H1 (cell line): ENCODE data around the gene PRR5L. TPM values are rescaled to one million over a fixed set of nuclear protein-coding genes. Genes with fewer than 3 reads are reported as not detected.

Experiments
- CTCF ChIA-PET: fragments of 300-600 bp; sonication (Branson Sonifier 250); formaldehyde crosslinking; loops from one replicate; lab custom pipeline; 2021; ENCODE audit not compliant: partially characterized antibody; lab: Charles Lee
- POLR2A ChIA-PET: fragments of 300-600 bp; sonication (Branson Sonifier 250); formaldehyde crosslinking; loops from one replicate; lab custom pipeline; 2021; ENCODE audit warnings: inconsistent platforms; ENCODE audit not compliant: partially characterized antibody; lab: Charles Lee
- DNase-seq, 2 experiments: peaks; one replicate each; pipeline versions ENCODE4 v3.0.0 to v3.0.0-alpha.2; 2010 to 2022; ENCODE audit warnings: low spot score in 2 of 2, low read depth in 1 of 2, mixed read lengths in 1 of 2
- FAIRE-seq: peaks from 2 replicates; lab custom pipeline; 2011; peaks lifted over from hg19 to GRCh38; lab: Jason Lieb, UNC
- H2AFZ ChIP-seq: 2 replicates; pipeline ENCODE4 v1.8.1; 2012; ENCODE audit warnings: low read length, inconsistent platforms
- H2AK5ac ChIP-seq: 2 replicates; pipeline ENCODE4 v1.6.1; 2013; ENCODE audit warnings: low read depth, low read length
- H2BK120ac ChIP-seq: replicated peaks from 2 replicates; pipeline ENCODE3; 2013; ENCODE audit warnings: low read depth, low read length, inconsistent platforms
- H2BK12ac ChIP-seq: 2 replicates; pipeline ENCODE4 v1.6.1; 2013; ENCODE audit warnings: low read depth, low read length
- H2BK15ac ChIP-seq: 2 replicates; pipeline ENCODE4 v1.6.1; 2013; ENCODE audit warnings: low read length
- H2BK20ac ChIP-seq: 2 replicates; pipeline ENCODE4 v1.6.1; 2013; ENCODE audit warnings: low read length
- H2BK5ac ChIP-seq: 2 replicates; pipeline ENCODE4 v1.6.1; 2013; ENCODE audit warnings: low read depth, low read length
- H3K14ac ChIP-seq: 2 replicates; pipeline ENCODE4 v1.6.1; 2013; ENCODE audit warnings: inconsistent platforms; ENCODE audit not compliant: insufficient read length
- H3K18ac ChIP-seq: 2 replicates; pipeline ENCODE4 v1.6.1; 2013; ENCODE audit warnings: low read length; ENCODE audit errors: extremely low read depth
- H3K23ac ChIP-seq: 2 replicates; pipeline ENCODE4 v1.6.1; 2013; ENCODE audit warnings: inconsistent platforms; ENCODE audit not compliant: insufficient read length
- H3K23me2 ChIP-seq: 2 replicates; pipeline ENCODE4 v1.6.1; 2013; ENCODE audit warnings: low read depth, low read length
- H3K27ac ChIP-seq: 2 replicates; pipeline ENCODE4 v1.6.1; 2011; ENCODE audit warnings: low read depth, low read length, inconsistent platforms
- H3K27me3 ChIP-seq, 4 experiments: replicated peaks in 1 of 4; 1 replicate in 1 of 4; 2 replicates in 3 of 4; pipeline versions ENCODE4 v1.6.1 to v1.8.1; 2011 to 2013; ENCODE audit warnings: low read length in 3 of 4, mild to moderate bottlenecking in 3 of 4, inconsistent platforms in 2 of 4, mixed read lengths in 2 of 4, moderate library complexity in 1 of 4; ENCODE audit not compliant: control insufficient read depth in 3 of 4, insufficient read depth in 3 of 4; ENCODE audit errors: extremely low read depth in 1 of 4
- H3K36me3 ChIP-seq, 4 experiments: 2 replicates each; pipeline versions ENCODE4 v1.6.1 to v1.8.1; 2011 to 2013; ENCODE audit warnings: mild to moderate bottlenecking in 4 of 4, low read length in 3 of 4, moderate library complexity in 2 of 4, control low read depth in 1 of 4, inconsistent platforms in 1 of 4; ENCODE audit not compliant: insufficient read depth in 4 of 4, control insufficient read depth in 2 of 4
- H3K4ac ChIP-seq: replicated peaks from 2 replicates; pipeline ENCODE3; 2013; ENCODE audit warnings: low read length, low read depth, mixed read lengths, inconsistent platforms; ENCODE audit not compliant: insufficient read length
- H3K4me1 ChIP-seq, 4 experiments: replicated peaks in 1 of 4; 1 replicate in 1 of 4; 2 replicates in 3 of 4; pipeline versions ENCODE4 v1.6.1 to v1.8.1; 2011 to 2013; ENCODE audit warnings: low read length in 3 of 4, inconsistent platforms in 2 of 4, mixed read lengths in 1 of 4; ENCODE audit not compliant: insufficient read depth in 4 of 4, control insufficient read depth in 3 of 4
- H3K4me2 ChIP-seq, 2 experiments: 2 replicates each; pipeline versions ENCODE4 v1.6.1 to v1.8.1; 2011 to 2013; ENCODE audit warnings: low read depth in 2 of 2, low read length in 2 of 2, control low read depth in 1 of 2, inconsistent platforms in 1 of 2, mild to moderate bottlenecking in 1 of 2; ENCODE audit not compliant: insufficient read depth in 1 of 2
- H3K4me3 ChIP-seq, 4 experiments: fragments of 200-600, 300-600 bp in 1 of 4; sonication (generic), shearing (Covaris generic), sonication (Bioruptor Twin) in 1 of 4; 2 replicates each; pipeline versions ENCODE4 v1.5.1 to v1.8.1; 2011 to 2016; ENCODE audit warnings: low read length in 4 of 4, low read depth in 3 of 4, control low read depth in 2 of 4, inconsistent platforms in 2 of 4, mild to moderate bottlenecking in 2 of 4, mixed read lengths in 1 of 4, moderate library complexity in 1 of 4; ENCODE audit not compliant: insufficient read depth in 2 of 4; ENCODE audit errors: extremely low read depth in 1 of 4
- H3K56ac ChIP-seq: replicated peaks from 2 replicates; pipeline ENCODE3; 2013; ENCODE audit warnings: low read depth, mild to moderate bottlenecking, mixed read lengths, low read length, inconsistent platforms; ENCODE audit not compliant: insufficient read length
- H3K79me1 ChIP-seq: 2 replicates; pipeline ENCODE4 v1.6.1; 2013; ENCODE audit warnings: low read depth, low read length, control low read depth
- H3K79me2 ChIP-seq, 2 experiments: 2 replicates each; pipeline versions ENCODE4 v1.6.1 to v1.8.1; 2012 to 2013; ENCODE audit warnings: low read length in 2 of 2, mild to moderate bottlenecking in 2 of 2, inconsistent platforms in 1 of 2; ENCODE audit not compliant: insufficient read depth in 2 of 2, control insufficient read depth in 1 of 2
- H3K9ac ChIP-seq, 4 experiments: replicated peaks in 1 of 4; 1 replicate in 1 of 4; 2 replicates in 3 of 4; pipeline versions ENCODE4 v1.6.1 to v1.8.1; 2011 to 2013; ENCODE audit warnings: low read depth in 3 of 4, low read length in 3 of 4, control low read depth in 2 of 4, mild to moderate bottlenecking in 2 of 4, moderate library complexity in 2 of 4, inconsistent platforms in 1 of 4; ENCODE audit errors: extremely low read depth in 1 of 4
- H3K9me3 ChIP-seq, 2 experiments: 2 replicates each; pipeline versions ENCODE4 v1.6.1 to v1.8.1; 2012 to 2013; ENCODE audit warnings: mild to moderate bottlenecking in 2 of 2, moderate library complexity in 2 of 2, control low read depth in 1 of 2, inconsistent platforms in 1 of 2, low read depth in 1 of 2, low read length in 1 of 2, mixed read lengths in 1 of 2; ENCODE audit not compliant: insufficient read depth in 2 of 2
- H4K20me1 ChIP-seq, 2 experiments: replicated peaks in 1 of 2; 2 replicates each; pipeline versions ENCODE3 to v1.8.1; 2011 to 2013; ENCODE audit warnings: inconsistent platforms in 2 of 2, low read length in 2 of 2, mild to moderate bottlenecking in 1 of 2; ENCODE audit not compliant: insufficient read depth in 2 of 2, control insufficient read depth in 1 of 2
- H4K5ac ChIP-seq: 2 replicates; pipeline ENCODE4 v1.6.1; 2013; ENCODE audit warnings: low read length, low read depth, mixed read lengths, inconsistent platforms; ENCODE audit not compliant: insufficient read length
- H4K8ac ChIP-seq: 2 replicates; pipeline ENCODE4 v1.8.0; 2013; ENCODE audit warnings: mild to moderate bottlenecking, moderate library complexity, low read length, inconsistent platforms; ENCODE audit not compliant: insufficient read depth; ENCODE audit errors: extremely low read depth
- H4K91ac ChIP-seq: replicated peaks from 2 replicates; pipeline ENCODE3; 2013; ENCODE audit warnings: low read length, mixed read lengths, inconsistent platforms; ENCODE audit not compliant: insufficient read length
- CHD1 ChIP-seq: IDR thresholded peaks from 2 replicates; pipeline ENCODE4 v1.6.1; 2012; ENCODE audit warnings: low read depth, low read length, improper control_type of control experiment
- CHD2 ChIP-seq: IDR thresholded peaks from 2 replicates; pipeline ENCODE4 v1.6.1; 2012; ENCODE audit warnings: low read length, improper control_type of control experiment
- EZH2 ChIP-seq: fragments of 200-600 bp; sonication (generic); IDR thresholded peaks from 2 replicates; pipeline ENCODE4 v1.7.1; 2012; ENCODE audit warnings: low read depth, mild to moderate bottlenecking, moderate library complexity, low read length, inconsistent platforms; ENCODE audit not compliant: severe bottlenecking
- GABPA ChIP-seq: IDR thresholded peaks from 2 replicates; pipeline ENCODE4 v1.6.1; 2011; ENCODE audit warnings: mild to moderate bottlenecking, low read length, moderate library complexity, borderline replicate concordance; ENCODE audit not compliant: insufficient read depth
- GTF2F1 ChIP-seq: IDR thresholded peaks from 2 replicates; pipeline ENCODE4 v1.6.1; 2012; ENCODE audit warnings: low read depth, low read length, improper control_type of control experiment, borderline replicate concordance
- JUND ChIP-seq: IDR thresholded peaks from 2 replicates; pipeline ENCODE4 v1.6.1; 2011; ENCODE audit warnings: mild to moderate bottlenecking, improper control_type of control experiment, low read length
- KDM4A ChIP-seq: IDR thresholded peaks from one replicate; pipeline ENCODE4 v1.7.1; 2012; ENCODE audit warnings: low read depth, mild to moderate bottlenecking, moderate library complexity, low read length, inconsistent platforms; ENCODE audit not compliant: severe bottlenecking
- KDM5A ChIP-seq: fragments of 200-600 bp; IDR thresholded peaks from 2 replicates; pipeline ENCODE4 v1.7.1; 2012; ENCODE audit warnings: mild to moderate bottlenecking, low read length, inconsistent platforms, mixed read lengths
- MAX ChIP-seq: IDR thresholded peaks from 2 replicates; pipeline ENCODE4 v1.6.1; 2012; ENCODE audit warnings: inconsistent platforms
- NRF1 ChIP-seq: IDR thresholded peaks from 2 replicates; pipeline ENCODE4 v1.6.1; 2011; ENCODE audit warnings: mild to moderate bottlenecking, low read depth, low read length, improper control_type of control experiment
- SIX5 ChIP-seq: IDR thresholded peaks from 2 replicates; pipeline ENCODE4 v1.6.1; 2011; ENCODE audit warnings: mild to moderate bottlenecking, low read depth, low read length
- SRF ChIP-seq: IDR thresholded peaks from 2 replicates; pipeline ENCODE4 v1.6.1; 2011; ENCODE audit warnings: mild to moderate bottlenecking, low read depth, low read length, moderate library complexity
- WGBS, 2 experiments: shearing (Covaris generic) in 1 of 2; methylation state at CpG; one replicate each; pipeline versions ENCODE4 v1.1.6 to v1.1.7; 2013 to 2015; ENCODE audit warnings: low lambda C conversion rate in 2 of 2, mixed read lengths in 2 of 2, inconsistent platforms in 1 of 2, low coverage in 1 of 2, missing lambda C conversion rate in 1 of 2; ENCODE audit not compliant: insufficient replicate concordance in 2 of 2, insufficient coverage in 1 of 2, insufficient read length in 1 of 2; ENCODE audit errors: extremely low coverage in 1 of 2, missing lambda C conversion rate in 1 of 2; 5-methylcytosine and 5-hydroxymethylcytosine counted together
- polyA plus RNA-seq, 7 experiments: library from polyadenylated mRNA; depleted of rRNA in 3 of 7; stranded (reverse) in 5 of 7; unstranded in 2 of 7; fragments of >200 nt in 5 of 7; fragments of 200-250 nt in 2 of 7; gene quantifications; 1 replicate in 5 of 7; 2 replicates in 1 of 7; 4 replicates in 1 of 7; pipeline versions ENCODE4 v1.2.1 to v1.2.3, GENCODE V29; 2011 to 2013; ENCODE audit warnings: missing spikeins in 2 of 7, mixed read lengths in 2 of 7
- total RNA-seq: library from RNA; stranded (reverse); fragmentation: NEBNext Ultra II Directional; extraction: Animal tissue kit (Norgen Biotek cat#: 25700); gene quantifications from 2 replicates; pipeline ENCODE4 v1.2.1, GENCODE V29; 2021

The PRR5L gene
- total and polyA plus RNA-seq, 2 of the 8 experiments (the other 6 are each of a cell fraction or from before 2014, with no cell fraction given) = 6.6 to 10.1 TPM

- WGBS, 2 experiments = 82% methylated on average over 3 of the region's 3 CpGs; no CpG with 5 or more reads in 1 of the 2 experiments
- H3K4me3 ChIP-seq = no peak overlapping the region
- no peak overlapping the region for H2BK20ac ChIP-seq
- H3K23ac ChIP-seq = no peak overlapping the region
- no peaks in the 10 kb centered on the region for H3K9me3 ChIP-seq
- POLR2A ChIA-PET = no interaction called here
- no peak overlapping the region for H3K27ac ChIP-seq
- no peak overlapping the region for H3K56ac ChIP-seq
- no peak overlapping the region for H4K5ac ChIP-seq
- H4K20me1 ChIP-seq = no peaks in the 10 kb centered on the region
- no peak overlapping the region for H2BK12ac ChIP-seq
- no peak overlapping the region for H2BK5ac ChIP-seq
- H2BK15ac ChIP-seq = no peak overlapping the region
- H3K9ac ChIP-seq = no peak overlapping the region
- H2BK120ac ChIP-seq = no peak overlapping the region
- no peaks in the 10 kb centered on the region for H3K79me1 ChIP-seq
- peaks cover 0 to 20% (median 11%) of the 10 kb centered on the region in 4 experiments; a peak in 6 of 7 replicates for H3K4me1 ChIP-seq
- H3K23me2 ChIP-seq = no peaks in the 10 kb centered on the region
- DNase-seq (no peak), FAIRE-seq (no peak)
- no peaks in the 10 kb centered on the region for H3K27me3 ChIP-seq
- TF ChIP-seq MAX (no peak), SIX5 (no peak), CHD2 (no peak), KDM4A (no peak), GTF2F1 (no peak), GABPA (no peak), CHD1 (no peak), KDM5A (no peak), JUND (no peak), NRF1 (no peak), EZH2 (no peak), SRF (no peak)
- peaks cover 0 to 5% (median under 1%) of the 10 kb centered on the region in 4 experiments; a peak in 1 of 8 replicates for H3K36me3 ChIP-seq
- H3K4ac ChIP-seq = no peak overlapping the region
- no peak overlapping the region for H2AFZ ChIP-seq
- H3K79me2 ChIP-seq = no peaks in the 10 kb centered on the region
- no peak overlapping the region for H4K91ac ChIP-seq
- H2AK5ac ChIP-seq = no peak overlapping the region
- peak overlapping the region; percentile 56; the same call in 1 of the 2 replicates for H3K18ac ChIP-seq
- H3K14ac ChIP-seq = no peak overlapping the region
- CTCF ChIA-PET = interaction anchor here (0.6 to 5.6 kb wide), 9 partner anchors 9 to 574 kb away, joined by 3 to 59 read pairs (median 3); no protein-coding TSS in a partner anchor
- no peak overlapping the region for H3K4me2 ChIP-seq
- peak overlapping the region; percentile 28; the same call in 1 of the 2 replicates for H4K8ac ChIP-seq
Observed at GRCh38 chr11:36453678-36454077, 157.6 kb downstream of the PRR5L start.
